ENCODE results near the gene SCAPER. TPM values are rescaled to one million over a fixed set of nuclear protein-coding genes. Genes with fewer than 3 reads are reported as not detected.

The SCAPER gene
- total and polyA plus RNA-seq, 2 of the 4 experiments (the other 2 are of a cell fraction), result 2.9 to 9.7 TPM

GRCh38 chr15:76866716-76867321, 38.3 kb downstream of the SCAPER start:
- TF ChIP-seq BHLHE40 (IDR thresholded peaks at IDR 0.05; ENCODE audit: low read depth, low read length) (no peak), MAFK (IDR thresholded peaks at IDR 0.05; ENCODE audit: low read depth, low read length) (no peak), RCOR1 (IDR thresholded peaks at IDR 0.05; ENCODE audit: insufficient replicate concordance, low read length) (no peak), SMC3 (IDR thresholded peaks at IDR 0.05; ENCODE audit: low read depth, low read length) (peak; percentile 77), RFX5 (IDR thresholded peaks at IDR 0.05; ENCODE audit: low read depth, low read length) (no peak), RAD21 (IDR thresholded peaks at IDR 0.05; ENCODE audit: low read length) (peak; percentile 81), CTCF (conservative IDR thresholded peaks at IDR 0.05; ENCODE audit: low read depth, low read length) (peak; percentile 76), CHD1 (IDR thresholded peaks at IDR 0.05; ENCODE audit: low read depth, low read length) (no peak)
- intact Hi-C loops (cut with micrococcal nuclease), result loop anchor here (1.0 to 5.0 kb wide), 5 partner anchors 520 to 810 kb away; partner anchors contain the start of gene TMEM266

More at GRCh38 chr15:76866716-76867321, 38.3 kb downstream of the SCAPER start:
- Histone ChIP-seq H2BK15ac (ENCODE audit: low read depth, low read length) (no peak overlapping the region), H4K8ac (ENCODE audit: low read depth in 2 of 2, low read length in 2 of 2) (no peak overlapping the region), H3K56ac (ENCODE audit: extremely low read depth, insufficient read depth, low read length) (no peak overlapping the region), H4K5ac (ENCODE audit: low read depth, low read length) (no peak overlapping the region), H4K20me1 (ENCODE audit: insufficient read depth, low read length) (no peaks in the 10 kb centered on the region), H2AK5ac (ENCODE audit: low read depth, low read length) (no peak overlapping the region), H3K4me1 (ENCODE audit: control insufficient read depth, insufficient read depth, low read length) (no peaks in the 10 kb centered on the region), H3K36me3 (ENCODE audit: control insufficient read depth, insufficient read depth, low read length) (no peaks in the 10 kb centered on the region), H4K91ac (ENCODE audit: insufficient read depth, low read depth, low read length) (no peak overlapping the region), H2BK5ac (ENCODE audit: low read depth, low read length, poor library complexity, severe bottlenecking) (no peak overlapping the region), H3K9me1 (ENCODE audit: insufficient read depth, low read length) (no peaks in the 10 kb centered on the region; the same call in 1 of the 2 replicates), H2BK20ac (ENCODE audit: low read depth, low read length) (no peak overlapping the region), H3K79me1 (ENCODE audit: low read depth in 1 of 2, low read length in 2 of 2) (peaks cover 0 to 9% of the 10 kb centered on the region in 2 experiments; a peak in 1 of 4 replicates), H3K4ac (ENCODE audit: low read depth, low read length) (no peak overlapping the region), H3K14ac (replicated peaks; ENCODE audit: low read depth, low read length) (no peak overlapping the region), H2AK9ac (replicated peaks; ENCODE audit: low read depth, low read length, poor library complexity) (no peak overlapping the region), H3K9me3 (ENCODE audit: control insufficient read depth, insufficient read depth, low read length) (no peaks in the 10 kb centered on the region), H3K4me3 (ENCODE audit: insufficient read depth, low read depth, low read length) (no peak overlapping the region), H3K18ac (ENCODE audit: low read depth, low read length) (no peak overlapping the region), H3K4me2 (ENCODE audit: low read depth, low read length) (no peak overlapping the region), H3K27me3 (ENCODE audit: control insufficient read depth, insufficient read depth, low read length) (no peaks in the 10 kb centered on the region), H3K23ac (ENCODE audit: low read depth, low read length) (no peak overlapping the region), H3K27ac (ENCODE audit: insufficient read depth, low read length) (no peak overlapping the region), H3K9ac (ENCODE audit: low read depth, low read length) (no peak overlapping the region), H2BK120ac (ENCODE audit: low read depth, low read length) (no peak overlapping the region), H2AFZ (replicated peaks; ENCODE audit: low read length, poor library complexity) (no peak overlapping the region)
- DNase-seq, result peak; percentile 58
- CTCF ChIA-PET, result interaction anchor here (0.6 to 1.3 kb wide), 4 partner anchors 555 to 1056 kb away, joined by 3 to 5 read pairs (median 4); no protein-coding TSS in a partner anchor
- in situ Hi-C loops (cut with MboI; ENCODE audit: low sequenced_read_pairs) (loop anchor here (10.0 kb wide), 2 partner anchors 632 to 672 kb away; no protein-coding TSS in a partner anchor), dilution Hi-C loops (cut with HindIII; ENCODE audit: low sequenced_read_pairs, unreplicated experiment) (no loop called here)
- peak; percentile 82 for ATAC-seq (ENCODE audit: low read depth)
- POLR2A ChIA-PET (ENCODE audit: unreplicated experiment), result no interaction called here
- BruUV-seq (replicated peaks), result no TSS peak
